Stimulated activated CD8-positive, alpha-beta memory T cell treated with anti-CD3 and anti-CD28 coated beads, Interleukin-4, amount 100 ng/mL, for 48 hours (primary cell): Measurements from ENCODE around the gene MTHFD2L.

Experiments
- DNase-seq: peaks from one replicate; pipeline ENCODE4 v3.0.0-alpha.2; 2020

Gene MTHFD2L

GRCh38 chr4:74133786-74134499 lies 24.0 kb upstream of the MTHFD2L start:
- DNase-seq = peak; percentile 71

GRCh38 chr4:74134500-74134852 lies 23.4 kb upstream of the MTHFD2L start:
- DNase-seq = no peak

- no peak for DNase-seq
Measured at GRCh38 chr4:74146581-74147129, 11.3 kb upstream of the MTHFD2L start.

GRCh38 chr4:74148205-74148604 lies 9.7 kb upstream of the MTHFD2L start:
- no peak for DNase-seq

- DNase-seq = no peak
Measured at GRCh38 chr4:74152836-74153235, 5.1 kb upstream of the MTHFD2L start.

DNA sequence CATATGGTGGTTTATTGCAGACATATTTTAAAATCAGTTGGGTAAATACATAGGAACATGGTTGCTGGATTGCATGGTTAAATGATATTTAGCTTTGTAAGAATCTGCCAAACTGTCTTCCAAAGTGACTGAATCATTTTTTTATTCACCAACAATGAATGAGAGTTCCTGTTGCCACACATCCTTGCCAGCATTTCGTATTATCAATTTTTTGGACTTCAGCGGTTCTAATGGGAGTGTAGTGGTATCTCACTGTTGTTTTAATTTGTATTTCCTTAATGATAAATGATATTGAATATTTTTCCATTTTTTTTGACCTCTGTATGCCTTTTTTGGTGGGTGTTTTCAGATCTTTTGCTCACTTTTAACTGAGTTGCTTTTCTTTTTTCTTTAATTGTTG lies 1.4 kb upstream of the MTHFD2L start:
- no peak for DNase-seq

- DNase-seq = no peak
Measured at GRCh38 chr4:74157154-74157553, 764 bp upstream of the MTHFD2L start.

GRCh38 chr4:74158466-74159142 lies 686 bp downstream of the MTHFD2L start:
- DNase-seq = no peak

- DNase-seq = no peak
Measured at GRCh38 chr4:74159143-74159709, 1.3 kb downstream of the MTHFD2L start.

GRCh38 chr4:74161666-74162450 lies 3.9 kb downstream of the MTHFD2L start:
- DNase-seq = no peak

DNA sequence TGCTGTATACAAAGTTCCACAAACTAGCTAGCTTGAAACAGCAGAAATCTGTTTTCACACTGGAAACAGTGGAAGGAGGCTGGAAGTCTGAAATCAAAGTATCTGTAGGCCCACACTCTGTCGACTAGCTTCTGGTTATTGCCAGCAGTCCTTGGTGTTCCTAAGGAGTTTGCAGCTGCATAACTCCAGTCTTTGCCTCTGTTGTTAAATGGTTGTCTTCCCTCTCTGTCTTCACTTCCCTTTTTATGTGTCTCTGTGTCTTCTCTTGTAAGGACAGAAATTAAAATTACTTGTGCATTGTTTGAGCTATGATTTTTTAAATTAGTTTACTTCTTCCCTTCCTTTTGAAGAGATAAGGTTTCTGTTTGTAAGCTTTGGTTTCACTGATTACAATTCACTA lies 8.2 kb downstream of the MTHFD2L start:
- no peak for DNase-seq

GRCh38 chr4:74166818-74167217 lies 8.9 kb downstream of the MTHFD2L start:
- no peak for DNase-seq

GRCh38 chr4:74167585-74167984 lies 9.7 kb downstream of the MTHFD2L start:
- DNase-seq = no peak

DNA sequence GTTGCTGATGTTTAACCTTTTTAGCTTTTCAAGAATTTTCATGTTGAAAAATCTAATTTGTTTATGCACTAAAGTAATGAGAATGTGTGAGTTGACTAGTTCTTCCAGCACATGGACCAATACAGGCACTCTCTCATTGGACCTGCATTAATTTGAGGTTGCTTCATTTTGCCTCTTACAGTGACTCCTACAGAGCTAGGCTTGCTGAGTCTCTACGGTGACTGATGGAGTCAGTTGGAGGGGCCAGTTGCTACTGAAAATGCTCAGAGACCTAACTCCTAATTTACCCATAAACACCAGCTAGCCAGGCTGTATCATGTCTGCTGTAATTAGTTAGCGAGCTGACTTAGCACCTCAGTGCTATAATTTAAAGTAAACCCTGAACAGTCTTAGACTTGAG lies 10.9 kb downstream of the MTHFD2L start:
- no peak for DNase-seq

DNA sequence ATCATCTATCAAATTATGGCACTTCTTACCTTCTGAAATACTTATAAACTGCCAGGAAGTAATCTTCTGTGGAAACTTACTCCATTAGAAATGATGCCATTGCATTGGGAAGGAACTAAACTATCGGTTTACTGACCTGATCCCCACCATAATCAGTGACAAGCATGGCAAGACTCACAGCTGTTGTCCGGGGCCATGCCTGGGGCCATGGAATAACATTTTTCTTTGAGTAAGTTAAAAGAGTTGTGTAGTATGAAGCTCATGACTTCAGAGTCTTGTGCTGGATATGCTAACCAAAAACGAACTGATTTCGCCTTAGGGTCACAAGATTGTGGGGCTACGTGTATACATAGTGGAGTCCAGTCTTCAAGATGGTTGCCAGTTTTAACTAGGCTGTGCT lies 15.4 kb downstream of the MTHFD2L start:
- DNase-seq = no peak

GRCh38 chr4:74174421-74174820 lies 16.5 kb downstream of the MTHFD2L start:
- DNase-seq = no peak

DNA sequence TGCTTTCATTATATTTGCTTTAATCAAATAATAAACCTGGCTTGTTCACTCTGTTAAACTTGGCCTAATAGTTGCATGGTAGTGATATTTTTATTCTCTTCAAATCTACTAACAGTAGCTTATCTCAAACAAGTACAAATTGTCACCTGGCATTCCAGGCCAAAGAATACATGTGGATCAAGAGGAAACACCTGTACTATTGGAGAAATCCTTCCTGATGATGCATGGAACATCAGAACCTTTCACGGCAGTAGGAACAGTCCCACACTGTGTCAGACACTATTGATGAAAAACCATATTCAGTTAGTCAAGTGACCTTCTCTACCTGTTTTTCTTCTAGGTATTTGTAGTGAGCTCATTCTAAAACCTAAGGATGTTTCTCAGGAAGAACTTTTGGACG lies 17.0 kb downstream of the MTHFD2L start:
- DNase-seq = no peak

- DNase-seq = no peak
Measured at GRCh38 chr4:74175379-74175778, 17.5 kb downstream of the MTHFD2L start.

DNA sequence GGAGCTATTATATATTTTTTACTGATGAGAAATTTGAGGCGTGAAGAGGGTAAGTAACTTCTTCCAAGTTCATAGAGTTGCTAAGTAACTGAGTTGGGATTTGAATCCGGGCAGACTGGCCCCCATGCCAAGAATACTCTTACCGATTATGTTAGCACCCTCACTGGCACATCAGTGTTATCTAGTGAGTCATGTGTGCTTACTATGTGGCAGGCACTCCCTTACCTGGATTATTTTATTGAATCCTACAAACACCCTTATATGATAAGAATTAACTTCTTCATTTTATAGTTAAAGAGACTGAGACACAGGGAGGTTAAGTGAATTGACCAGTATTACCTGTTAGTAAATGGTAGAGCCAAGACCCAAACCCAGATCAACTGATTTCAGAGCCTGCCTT lies 20.9 kb downstream of the MTHFD2L start:
- no peak for DNase-seq

- DNase-seq = no peak
Measured at GRCh38 chr4:74181219-74181618, 23.3 kb downstream of the MTHFD2L start.

DNA sequence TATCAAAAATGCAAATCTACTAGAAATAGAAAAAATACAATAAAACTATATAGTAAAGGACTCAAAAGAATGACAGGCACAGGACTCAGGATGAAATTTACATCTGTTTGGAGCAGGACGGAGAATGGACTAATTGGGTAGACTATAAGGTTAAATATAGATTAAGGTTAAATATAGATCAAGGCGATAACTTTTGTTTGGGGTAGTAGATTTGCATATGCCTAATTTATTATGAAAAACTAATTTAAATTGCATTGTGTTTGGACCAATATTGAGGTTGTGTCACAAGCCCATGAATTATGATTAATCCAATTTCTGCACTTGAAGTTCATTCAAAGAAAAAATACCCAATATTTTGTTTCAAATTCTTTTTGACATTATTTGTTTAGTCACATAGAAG lies 31.0 kb downstream of the MTHFD2L start:
- no peak for DNase-seq

- no peak for DNase-seq
Measured at GRCh38 chr4:74189331-74190043, 31.6 kb downstream of the MTHFD2L start.

GRCh38 chr4:74190332-74190731 lies 32.4 kb downstream of the MTHFD2L start:
- DNase-seq = no peak
